K562 (cell line): ENCODE results near the gene ZDHHC14. TPM values are rescaled to one million over a fixed set of nuclear protein-coding genes. Genes with fewer than 3 reads are reported as not detected.
A peak's percentile ranks its signal among the peaks of the same experiment; 100 is the strongest.

Experiments used
- IFI16 ChIP-seq: fragments of 250-450 bp; sonication (Bioruptor Pico); IDR thresholded peaks from 2 replicates; pipeline ENCODE4 v2.1.2; 2022; ENCODE audit warnings: mild to moderate bottlenecking, inconsistent platforms
- KLF16 ChIP-seq: IDR thresholded peaks from 2 replicates; pipeline ENCODE4 v1.6.1; 2016; ENCODE audit warnings: antibody characterized with exemption
- PATZ1 ChIP-seq: fragments of 250-450 bp; sonication (Bioruptor Pico); IDR thresholded peaks from 2 replicates; pipeline ENCODE4 v1.5.0; 2020; ENCODE audit warnings: mild to moderate bottlenecking, borderline replicate concordance
- POLR2AphosphoS2 ChIP-seq: IDR thresholded peaks from 2 replicates; pipeline ENCODE4 v1.6.1; 2012; ENCODE audit warnings: low read length, improper control_type of control experiment
- PTRF ChIP-seq: fragments of 450-650 bp; IDR thresholded peaks from 2 replicates; pipeline ENCODE4 v1.6.1; 2016; ENCODE audit warnings: mild to moderate bottlenecking, missing genetic modification characterization, missing compliant biosample characterization
- SMAD4 ChIP-seq: fragments of 250-450 bp; sonication (Bioruptor Pico); conservative IDR thresholded peaks from 2 replicates; pipeline ENCODE4 v1.8.0; 2021; ENCODE audit warnings: inconsistent platforms, mild to moderate bottlenecking, moderate library complexity
- STAT6 ChIP-seq: sonication (generic); formaldehyde crosslinking; IDR thresholded peaks from 2 replicates; pipeline ENCODE4 v1.8.1; 2023; ENCODE audit warnings: mild to moderate bottlenecking, missing genetic modification reagents
- ZNF174 ChIP-seq: fragments of 250-450 bp; sonication (Bioruptor Pico); IDR thresholded peaks from 2 replicates; pipeline ENCODE4 v1.4.0; 2020; ENCODE audit warnings: mild to moderate bottlenecking
- ZNF224 ChIP-seq: sonication (generic); formaldehyde crosslinking; IDR thresholded peaks from 2 replicates; pipeline ENCODE4 v1.8.0; 2022; ENCODE audit warnings: mild to moderate bottlenecking, missing genetic modification reagents
- ZNF431 ChIP-seq: sonication (generic); formaldehyde crosslinking; IDR thresholded peaks from 2 replicates; pipeline ENCODE4 v1.8.0; 2022; ENCODE audit warnings: mild to moderate bottlenecking, missing genetic modification reagents
- ZNF766 ChIP-seq: fragments of 200-800 bp; sonication (Bioruptor generic); conservative IDR thresholded peaks from 2 replicates; pipeline ENCODE4 v1.6.1; 2016; ENCODE audit warnings: missing genetic modification characterization, missing compliant biosample characterization
- polyA plus RNA-seq, 8 experiments: library from polyadenylated mRNA; depleted of rRNA in 4 of 8; stranded (reverse) in 5 of 8; unstranded in 3 of 8; fragments of >200 nt; fragmentation: Nextera tagmentation in 2 of 8; fragmentation: Illumina TruSeq in 1 of 8; extraction: Ambion mirVana in 2 of 8; extraction: Trizol in 1 of 8; gene quantifications; 2 replicates each; pipeline versions ENCODE4 v1.2.1 to v1.2.3, GENCODE V29; 2011 to 2014; ENCODE audit warnings: inconsistent platforms in 1 of 8, missing spikeins in 1 of 8
- total RNA-seq, 7 experiments: library from RNA; depleted of rRNA in 6 of 7; stranded (reverse); fragments of >200 nt in 6 of 7; fragmentation: Illumina TruSeq in 2 of 7; extraction: Trizol in 2 of 7; gene quantifications; 2 replicates each; pipeline versions ENCODE4 v1.2.1 to v1.2.3, GENCODE V29; 2011 to 2021; ENCODE audit warnings: low replicate concordance in 1 of 7
- TF ChIP-seq, protein P1 (sequence below), 2 experiments: fragments of 450-650 bp; IDR thresholded peaks; 2 replicates each; pipeline ENCODE4 v1.6.1; 2018; ENCODE audit warnings: mild to moderate bottlenecking in 2 of 2, low read depth in 1 of 2; ENCODE audit not compliant: partially characterized antibody in 2 of 2
- TF ChIP-seq, protein P2 (sequence below): fragments of 450-650 bp; formaldehyde crosslinking; IDR thresholded peaks from 2 replicates; pipeline ENCODE4 v1.4.0; 2020; ENCODE audit warnings: mild to moderate bottlenecking, moderate library complexity
- TF ChIP-seq, protein P3 (sequence below): fragments of 450-650 bp; formaldehyde crosslinking; IDR thresholded peaks from 2 replicates; pipeline ENCODE4 v1.4.0; 2022; ENCODE audit warnings: missing genetic modification characterization

ZDHHC14 gene
- total and polyA plus RNA-seq, 9 of the 15 experiments (the other 6 are each of a cell fraction or from before 2014, with no cell fraction given), result 0.92 to 23.1 (median 13.8) TPM

DNA sequence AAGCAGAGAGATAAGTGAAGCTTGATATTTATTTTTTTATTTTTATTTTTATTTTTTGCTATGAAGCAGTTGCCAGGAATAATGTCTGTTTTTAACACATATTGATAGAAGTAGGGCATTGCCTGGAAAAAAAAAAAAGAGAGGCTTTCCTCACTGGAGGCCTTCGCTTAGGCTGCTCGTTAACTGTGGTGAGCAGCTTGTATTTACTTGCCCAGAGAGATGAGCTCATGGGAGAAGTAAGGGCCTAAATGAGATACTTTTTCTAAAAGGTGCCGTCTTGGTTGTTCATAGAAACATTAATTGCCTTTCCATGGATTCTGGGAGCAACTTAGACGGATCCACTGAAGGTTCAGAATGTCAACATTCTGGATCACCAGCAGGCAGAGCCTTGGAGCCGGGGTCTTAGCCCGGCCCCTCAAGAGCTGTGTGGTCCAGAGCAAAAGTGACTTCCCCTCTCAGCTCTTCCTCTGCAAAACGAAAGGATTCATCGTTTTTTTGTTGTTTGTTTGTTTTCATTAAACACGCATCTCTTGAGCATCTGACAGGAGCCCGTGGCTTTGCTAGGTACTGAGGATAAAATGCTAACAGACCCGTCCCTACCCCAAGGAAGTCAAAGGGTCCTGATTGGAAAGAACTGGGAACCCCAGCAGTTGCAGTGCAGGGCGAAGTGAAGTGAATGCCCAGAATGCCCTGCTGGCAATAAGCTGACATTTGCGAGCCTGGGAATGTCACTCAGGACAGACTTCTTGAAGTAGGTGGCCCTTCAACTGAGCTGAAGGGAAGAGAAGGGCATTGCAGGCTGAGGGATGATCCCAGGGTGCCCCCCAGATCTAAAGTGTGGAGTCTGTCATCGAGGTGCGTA is 138.5 kb downstream of the ZDHHC14 start (continued):
- TF ChIP-seq, protein P1, sequence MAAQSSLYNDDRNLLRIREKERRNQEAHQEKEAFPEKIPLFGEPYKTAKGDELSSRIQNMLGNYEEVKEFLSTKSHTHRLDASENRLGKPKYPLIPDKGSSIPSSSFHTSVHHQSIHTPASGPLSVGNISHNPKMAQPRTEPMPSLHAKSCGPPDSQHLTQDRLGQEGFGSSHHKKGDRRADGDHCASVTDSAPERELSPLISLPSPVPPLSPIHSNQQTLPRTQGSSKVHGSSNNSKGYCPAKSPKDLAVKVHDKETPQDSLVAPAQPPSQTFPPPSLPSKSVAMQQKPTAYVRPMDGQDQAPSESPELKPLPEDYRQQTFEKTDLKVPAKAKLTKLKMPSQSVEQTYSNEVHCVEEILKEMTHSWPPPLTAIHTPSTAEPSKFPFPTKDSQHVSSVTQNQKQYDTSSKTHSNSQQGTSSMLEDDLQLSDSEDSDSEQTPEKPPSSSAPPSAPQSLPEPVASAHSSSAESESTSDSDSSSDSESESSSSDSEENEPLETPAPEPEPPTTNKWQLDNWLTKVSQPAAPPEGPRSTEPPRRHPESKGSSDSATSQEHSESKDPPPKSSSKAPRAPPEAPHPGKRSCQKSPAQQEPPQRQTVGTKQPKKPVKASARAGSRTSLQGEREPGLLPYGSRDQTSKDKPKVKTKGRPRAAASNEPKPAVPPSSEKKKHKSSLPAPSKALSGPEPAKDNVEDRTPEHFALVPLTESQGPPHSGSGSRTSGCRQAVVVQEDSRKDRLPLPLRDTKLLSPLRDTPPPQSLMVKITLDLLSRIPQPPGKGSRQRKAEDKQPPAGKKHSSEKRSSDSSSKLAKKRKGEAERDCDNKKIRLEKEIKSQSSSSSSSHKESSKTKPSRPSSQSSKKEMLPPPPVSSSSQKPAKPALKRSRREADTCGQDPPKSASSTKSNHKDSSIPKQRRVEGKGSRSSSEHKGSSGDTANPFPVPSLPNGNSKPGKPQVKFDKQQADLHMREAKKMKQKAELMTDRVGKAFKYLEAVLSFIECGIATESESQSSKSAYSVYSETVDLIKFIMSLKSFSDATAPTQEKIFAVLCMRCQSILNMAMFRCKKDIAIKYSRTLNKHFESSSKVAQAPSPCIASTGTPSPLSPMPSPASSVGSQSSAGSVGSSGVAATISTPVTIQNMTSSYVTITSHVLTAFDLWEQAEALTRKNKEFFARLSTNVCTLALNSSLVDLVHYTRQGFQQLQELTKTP (IDR thresholded peaks at IDR 0.05; ENCODE audit: low read depth in 1 of 2, partially characterized antibody in 2 of 2), result no peak
- no peak for TF ChIP-seq KLF16
- TF ChIP-seq, protein P2, sequence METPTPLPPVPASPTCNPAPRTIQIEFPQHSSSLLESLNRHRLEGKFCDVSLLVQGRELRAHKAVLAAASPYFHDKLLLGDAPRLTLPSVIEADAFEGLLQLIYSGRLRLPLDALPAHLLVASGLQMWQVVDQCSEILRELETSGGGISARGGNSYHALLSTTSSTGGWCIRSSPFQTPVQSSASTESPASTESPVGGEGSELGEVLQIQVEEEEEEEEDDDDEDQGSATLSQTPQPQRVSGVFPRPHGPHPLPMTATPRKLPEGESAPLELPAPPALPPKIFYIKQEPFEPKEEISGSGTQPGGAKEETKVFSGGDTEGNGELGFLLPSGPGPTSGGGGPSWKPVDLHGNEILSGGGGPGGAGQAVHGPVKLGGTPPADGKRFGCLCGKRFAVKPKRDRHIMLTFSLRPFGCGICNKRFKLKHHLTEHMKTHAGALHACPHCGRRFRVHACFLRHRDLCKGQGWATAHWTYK (CRISPR knock-in tag), result no peak
- TF ChIP-seq IFI16, result no peak
- no peak for TF ChIP-seq POLR2AphosphoS2
- no peak for TF ChIP-seq ZNF224 (CRISPR knock-in tag)
- TF ChIP-seq, protein P3, sequence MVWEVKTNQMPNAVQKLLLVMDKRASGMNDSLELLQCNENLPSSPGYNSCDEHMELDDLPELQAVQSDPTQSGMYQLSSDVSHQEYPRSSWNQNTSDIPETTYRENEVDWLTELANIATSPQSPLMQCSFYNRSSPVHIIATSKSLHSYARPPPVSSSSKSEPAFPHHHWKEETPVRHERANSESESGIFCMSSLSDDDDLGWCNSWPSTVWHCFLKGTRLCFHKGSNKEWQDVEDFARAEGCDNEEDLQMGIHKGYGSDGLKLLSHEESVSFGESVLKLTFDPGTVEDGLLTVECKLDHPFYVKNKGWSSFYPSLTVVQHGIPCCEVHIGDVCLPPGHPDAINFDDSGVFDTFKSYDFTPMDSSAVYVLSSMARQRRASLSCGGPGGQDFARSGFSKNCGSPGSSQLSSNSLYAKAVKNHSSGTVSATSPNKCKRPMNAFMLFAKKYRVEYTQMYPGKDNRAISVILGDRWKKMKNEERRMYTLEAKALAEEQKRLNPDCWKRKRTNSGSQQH (CRISPR knock-in tag), result no peak
- no peak for TF ChIP-seq PATZ1 (CRISPR knock-in tag)
- TF ChIP-seq ZNF431 (CRISPR knock-in tag), result no peak
- TF ChIP-seq ZNF174 (CRISPR knock-in tag), result no peak
- TF ChIP-seq STAT6, result no peak
- TF ChIP-seq ZNF766 (CRISPR knock-in tag), result 0 out of 2 replicates have a peak, but pooled peaks have one; percentile 18
- TF ChIP-seq SMAD4 (CRISPR knock-in tag), result peak; percentile 27; the same call in 1 of the 2 replicates
- TF ChIP-seq PTRF (tag), result 0 out of 2 replicates have a peak, but pooled peaks have one; percentile 15
